AG04450 (cell line): Measurements from ENCODE around the gene HSD3B7. TPM values are rescaled to one million over a fixed set of nuclear protein-coding genes. Genes with fewer than 3 reads are reported as not detected.
"Not testable (repeated sequence)": the region's sequence is repeated elsewhere in the genome, so short reads cannot be mapped to it uniquely, and the experiment has no call there.

Experiments used
- CTCF ChIA-PET: fragments of 300-600, 350-600 bp; formaldehyde crosslinking; extraction: SDS; loops from one replicate; lab custom pipeline; 2022; ENCODE audit warnings: antibody characterized with exemption, inconsistent platforms; lab: Charles Lee
- POLR2A ChIA-PET: fragments of 350-600 bp; formaldehyde crosslinking; extraction: SDS; loops from one replicate; lab custom pipeline; 2021; ENCODE audit warnings: antibody characterized with exemption, inconsistent platforms; lab: Yijun Ruan, JAX
- DNase-seq: peaks from one replicate; pipeline ENCODE4 v3.0.0-alpha.2; 2011; ENCODE audit warnings: low read depth, low spot score
- H3K27ac ChIP-seq: one replicate; pipeline ENCODE4 v1.5.1; 2012; ENCODE audit warnings: low read depth, low read length, control low read depth
- H3K27me3 ChIP-seq: one replicate; pipeline ENCODE4 v1.6.0; 2012; ENCODE audit warnings: low read length; ENCODE audit not compliant: control insufficient read depth, insufficient read depth
- H3K4me3 ChIP-seq: 2 replicates; pipeline ENCODE4 v1.5.1; 2011; ENCODE audit warnings: mild to moderate bottlenecking, low read depth, low read length, control low read depth
- H3K9me3 ChIP-seq: 2 replicates; pipeline ENCODE4 v1.5.1; 2012; ENCODE audit warnings: low read length; ENCODE audit not compliant: control insufficient read depth, insufficient read depth
- polyA plus RNA-seq: library from polyadenylated mRNA; depleted of rRNA; stranded (reverse); fragments of >200 nt; gene quantifications from 2 replicates; pipeline ENCODE4 v1.2.3, GENCODE V29; 2011
- TF ChIP-seq, protein P1 (sequence below): IDR thresholded peaks from 2 replicates; pipeline ENCODE4 v1.5.1; 2011; ENCODE audit warnings: low read depth, low read length, control low read depth, inconsistent platforms

Gene HSD3B7
- polyA plus RNA-seq, 1 experiment, result 6.1 TPM

DNA sequence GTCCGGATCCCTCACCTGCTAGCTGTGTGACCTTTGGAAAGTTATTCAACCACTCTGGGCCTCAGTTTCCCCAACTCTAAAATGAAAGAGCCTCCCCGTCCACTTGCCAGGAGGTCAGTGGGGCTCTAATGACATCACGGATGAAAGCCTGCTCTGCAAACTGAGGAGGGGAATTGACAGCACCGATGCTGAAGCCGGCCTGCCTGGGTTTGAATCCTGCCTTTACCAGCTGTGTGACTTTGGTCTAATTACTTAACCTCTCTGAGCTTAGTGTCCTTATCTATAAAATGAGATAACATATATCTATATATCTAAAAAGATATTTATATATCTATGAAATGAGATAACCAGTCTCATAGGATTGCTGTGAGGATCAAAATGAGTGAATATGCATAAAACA lies 23.5 kb downstream of the HSD3B7 start:
- H3K4me3 ChIP-seq, result peak overlapping the region; percentile 34
- H3K9me3 ChIP-seq, result peaks cover 2% of the 10 kb centered on the region; the same call in 1 of the 2 replicates
- peaks cover 2% of the 10 kb centered on the region for H3K27me3 ChIP-seq
- TF ChIP-seq, protein P1, sequence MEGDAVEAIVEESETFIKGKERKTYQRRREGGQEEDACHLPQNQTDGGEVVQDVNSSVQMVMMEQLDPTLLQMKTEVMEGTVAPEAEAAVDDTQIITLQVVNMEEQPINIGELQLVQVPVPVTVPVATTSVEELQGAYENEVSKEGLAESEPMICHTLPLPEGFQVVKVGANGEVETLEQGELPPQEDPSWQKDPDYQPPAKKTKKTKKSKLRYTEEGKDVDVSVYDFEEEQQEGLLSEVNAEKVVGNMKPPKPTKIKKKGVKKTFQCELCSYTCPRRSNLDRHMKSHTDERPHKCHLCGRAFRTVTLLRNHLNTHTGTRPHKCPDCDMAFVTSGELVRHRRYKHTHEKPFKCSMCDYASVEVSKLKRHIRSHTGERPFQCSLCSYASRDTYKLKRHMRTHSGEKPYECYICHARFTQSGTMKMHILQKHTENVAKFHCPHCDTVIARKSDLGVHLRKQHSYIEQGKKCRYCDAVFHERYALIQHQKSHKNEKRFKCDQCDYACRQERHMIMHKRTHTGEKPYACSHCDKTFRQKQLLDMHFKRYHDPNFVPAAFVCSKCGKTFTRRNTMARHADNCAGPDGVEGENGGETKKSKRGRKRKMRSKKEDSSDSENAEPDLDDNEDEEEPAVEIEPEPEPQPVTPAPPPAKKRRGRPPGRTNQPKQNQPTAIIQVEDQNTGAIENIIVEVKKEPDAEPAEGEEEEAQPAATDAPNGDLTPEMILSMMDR, result no peak
- peak overlapping the region; percentile 39 for H3K27ac ChIP-seq
- DNase-seq, result no peak
- ChIA-PET CTCF (interaction anchor here (1.0 kb wide), 1 partner anchor 24 kb away, joined by 3 read pairs; no protein-coding TSS in a partner anchor), POLR2A (no interaction called here)

DNA sequence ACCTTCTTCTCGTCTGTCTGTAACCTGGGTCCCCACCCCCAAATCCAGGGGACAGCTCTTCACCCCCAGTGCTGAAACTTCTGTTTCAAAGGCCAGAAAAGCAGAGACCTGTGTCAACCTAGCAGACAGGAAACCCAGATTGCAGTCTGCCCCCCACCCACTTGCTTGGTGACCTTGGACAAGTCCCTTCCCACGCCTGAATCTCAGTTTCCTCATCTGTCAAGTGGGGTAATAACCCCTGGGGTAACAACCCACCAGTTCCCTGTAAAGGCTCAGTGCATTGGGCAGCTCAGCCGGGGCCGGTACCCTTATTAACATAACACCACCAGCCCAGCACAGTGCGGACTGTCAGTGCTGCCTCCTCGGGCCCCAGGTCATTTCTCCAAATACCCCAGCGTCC lies 24.1 kb downstream of the HSD3B7 start:
- H3K4me3 ChIP-seq, result peak overlapping the region; percentile 64
- ChIA-PET CTCF (interaction anchor here (1.0 kb wide), 1 partner anchor 25 kb away, joined by 3 read pairs; no protein-coding TSS in a partner anchor), POLR2A (no interaction called here)
- TF ChIP-seq, protein P1, result no peak
- DNase-seq, result no peak
- peaks cover 2% of the 10 kb centered on the region for H3K27me3 ChIP-seq
- H3K9me3 ChIP-seq, result peaks cover 2% of the 10 kb centered on the region; the same call in 1 of the 2 replicates
- no peak overlapping the region for H3K27ac ChIP-seq

DNA sequence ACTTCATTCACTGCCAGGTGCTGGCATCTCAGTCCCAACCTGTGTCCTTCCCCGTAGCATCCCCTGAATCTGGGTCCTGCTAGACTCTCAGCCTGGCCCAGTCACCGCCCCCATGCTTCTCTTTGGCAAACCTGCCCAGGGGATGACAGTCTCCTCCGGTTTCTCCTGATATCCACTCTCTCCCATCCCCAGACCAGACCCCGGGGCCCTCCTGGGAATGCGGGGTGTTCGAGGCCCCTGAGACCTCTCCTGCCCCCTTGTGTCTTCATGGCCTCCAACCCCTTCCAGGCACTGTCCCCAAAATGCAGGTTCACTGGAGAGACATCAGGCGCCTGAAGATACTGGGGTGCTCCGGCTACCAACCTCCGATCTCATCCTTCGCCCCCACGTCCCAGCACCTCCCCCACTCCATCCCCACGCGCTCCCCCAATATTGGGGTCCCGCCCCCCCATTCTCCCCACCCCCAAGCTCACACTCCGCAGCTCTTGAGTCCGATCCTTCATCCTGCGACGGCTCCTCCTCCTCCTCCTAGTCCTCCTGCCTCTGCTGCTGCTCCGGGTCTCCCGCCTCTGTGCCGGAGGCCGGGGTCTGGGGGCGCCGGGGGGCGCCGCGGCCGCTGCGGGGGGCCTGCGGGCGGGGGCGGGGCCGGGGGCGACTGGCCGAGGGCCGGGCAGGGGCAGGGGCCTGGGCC lies 25.0 kb downstream of the HSD3B7 start:
- H3K27me3 ChIP-seq, result peaks cover 2% of the 10 kb centered on the region
- POLR2A ChIA-PET, result no interaction called here
- peaks cover 2% of the 10 kb centered on the region; the same call in 1 of the 2 replicates for H3K9me3 ChIP-seq
- no peak for DNase-seq
- TF ChIP-seq, protein P1, result 0 out of 2 replicates have a peak, but pooled peaks have one; percentile 18
- peak overlapping the region; percentile 64 for H3K4me3 ChIP-seq
- CTCF ChIA-PET, result no interaction called here
- no peak overlapping the region for H3K27ac ChIP-seq

DNA sequence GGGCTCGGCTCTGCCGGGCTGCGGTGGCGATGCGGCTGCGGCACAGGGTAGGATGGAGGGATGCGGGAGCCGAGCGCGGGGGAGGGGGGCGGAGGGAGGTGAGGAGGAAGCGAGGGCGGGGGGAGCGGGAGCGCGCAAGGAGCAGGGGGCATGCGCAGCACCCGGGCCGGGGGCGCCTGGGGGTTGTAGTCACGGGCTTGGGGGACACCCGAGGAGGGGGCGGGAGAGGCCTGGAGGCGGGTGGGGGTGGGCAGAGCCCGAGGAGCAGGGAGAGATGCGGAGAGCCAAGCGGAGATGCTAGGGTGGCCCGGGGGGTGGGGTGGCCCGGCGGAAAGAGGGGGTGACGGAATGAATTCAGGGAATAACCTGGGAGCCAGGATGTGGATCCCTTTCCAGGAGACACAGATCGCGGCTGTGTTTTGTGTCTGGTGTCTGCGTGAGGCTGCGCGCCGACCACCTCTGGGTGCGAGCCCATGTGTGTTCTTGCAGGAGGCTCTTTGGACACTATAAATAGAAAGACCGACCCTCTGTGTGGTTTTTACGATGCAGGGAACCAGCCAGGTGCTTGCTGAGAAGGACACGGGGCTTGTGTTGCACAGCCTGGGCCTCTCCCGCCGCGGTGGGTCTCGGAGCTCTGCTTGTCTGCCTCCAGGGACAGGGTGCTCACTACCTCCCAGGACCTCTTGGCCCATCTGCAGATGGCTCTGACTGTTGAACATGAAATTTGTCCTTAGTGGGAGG lies 25.7 kb downstream of the HSD3B7 start, which contains the start of gene STX1B:
TSS of gene STX1B (minus strand) at position 54 of the 741 bp plus-strand sequence. CDS start 242 bp downstream, outside the sequence.
- Histone ChIP-seq H3K4me3 (peak within 1 kb of the TSS; percentile 64), H3K27me3 (peaks cover 5% of the 10 kb centered on the region), H3K9me3 (peaks cover 2% of the 10 kb centered on the region; the same call in 1 of the 2 replicates), H3K27ac (no peak within 1 kb of the TSS)
- POLR2A ChIA-PET, result no interaction called here
- CTCF ChIA-PET, result no interaction called here
- no peak for DNase-seq
- TF ChIP-seq, protein P1, result no peak

DNA sequence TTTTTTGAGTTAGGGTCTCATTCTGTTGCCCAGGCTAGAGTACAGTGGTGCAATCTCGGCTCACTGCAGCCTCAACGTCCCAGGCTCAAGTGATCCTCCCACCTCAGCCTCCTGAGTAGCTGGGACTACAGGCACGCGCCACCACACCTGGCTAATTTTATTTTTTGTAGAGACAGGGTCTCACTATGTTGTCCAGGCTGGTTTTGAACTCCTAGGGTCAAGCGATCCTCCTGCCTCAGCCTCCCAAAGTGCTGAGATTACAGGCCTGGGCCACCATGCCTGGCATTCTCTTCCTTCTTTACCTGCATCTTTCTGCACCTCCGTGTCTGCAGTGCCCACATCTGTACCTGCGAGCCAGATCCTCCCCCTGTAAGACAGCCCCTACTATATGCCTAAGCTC lies 26.8 kb downstream of the HSD3B7 start:
- H3K27ac ChIP-seq, H3K27me3 ChIP-seq, H3K9me3 ChIP-seq, POLR2A ChIA-PET, DNase-seq, CTCF ChIA-PET, H3K4me3 ChIP-seq: not testable (repeated sequence)

DNA sequence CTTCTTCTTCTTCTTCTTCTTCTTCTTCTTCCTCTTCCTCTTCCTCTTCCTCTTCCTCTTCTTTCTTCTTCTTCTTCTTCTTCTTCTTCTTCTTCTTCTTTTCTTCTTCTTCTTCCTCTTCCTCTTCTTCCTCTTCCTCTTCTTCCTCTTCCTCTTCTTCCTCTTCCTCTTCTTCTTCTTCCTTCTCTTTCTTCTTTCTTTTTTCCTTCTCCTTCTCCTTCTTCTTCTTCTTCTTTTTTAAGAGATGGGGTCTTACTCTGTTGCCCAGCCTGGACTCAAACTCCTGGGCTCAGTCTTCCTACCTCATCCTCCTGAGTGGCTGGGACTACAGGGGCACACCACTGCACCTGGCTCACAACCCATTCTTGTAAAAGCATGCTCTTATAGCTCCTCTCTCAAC lies 28.3 kb downstream of the HSD3B7 start:
- H3K9me3 ChIP-seq, H3K27me3 ChIP-seq, H3K27ac ChIP-seq, H3K4me3 ChIP-seq, CTCF ChIA-PET, DNase-seq, POLR2A ChIA-PET: not testable (repeated sequence)
